T-helper 22 cell (primary cell): ENCODE results near the gene BROX.
"Not testable (repeated sequence)": the region's sequence is repeated elsewhere in the genome, so short reads cannot be mapped to it uniquely, and the experiment has no call there.

Experiments
- DNase-seq: peaks from one replicate; pipeline ENCODE4 v3.0.0-alpha.2; 2020; ENCODE audit warnings: low read depth

The BROX gene

DNA sequence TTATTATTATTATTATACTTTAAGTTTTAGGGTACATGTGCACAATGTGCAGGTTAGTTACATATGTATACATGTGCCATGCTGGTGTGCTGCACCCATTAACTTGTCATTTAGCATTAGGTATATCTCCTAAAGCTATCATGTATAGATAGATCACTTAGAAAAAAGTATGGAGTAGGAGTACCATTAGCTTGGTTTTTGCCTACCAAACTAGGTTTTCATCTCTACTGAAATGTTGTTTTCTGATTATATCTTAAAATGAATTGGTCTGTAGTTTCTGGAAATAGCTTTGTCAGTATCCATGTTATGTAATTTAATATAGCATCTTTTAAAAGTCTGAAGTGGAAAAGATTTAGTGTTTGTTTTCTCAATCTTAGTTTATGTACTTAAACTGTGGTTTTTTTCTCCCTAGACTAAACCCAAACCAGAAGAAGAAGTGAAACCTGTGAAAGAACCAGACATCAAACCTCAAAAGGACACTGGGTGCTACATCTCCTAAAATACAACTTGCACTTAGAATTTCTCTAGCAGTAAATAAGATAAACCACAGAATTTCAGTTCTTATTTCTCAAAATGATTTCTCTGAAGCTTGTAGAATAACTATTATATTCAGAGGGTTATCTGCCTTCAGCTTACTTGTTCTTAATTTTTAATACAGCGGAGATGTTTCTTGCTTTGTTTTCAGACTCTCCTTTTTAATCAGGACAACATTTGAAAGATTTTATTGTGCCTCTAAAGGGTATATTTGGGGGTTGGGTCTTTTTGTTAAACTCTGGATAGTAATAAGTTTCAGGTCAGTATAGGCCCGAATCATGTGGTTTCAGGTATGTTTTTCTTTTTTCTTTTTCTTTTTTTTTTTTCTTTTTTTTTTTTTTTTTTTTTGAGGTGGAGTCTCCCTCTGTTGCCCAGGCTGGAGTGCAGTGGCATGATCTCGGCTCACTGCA lies 20.1 kb downstream of the BROX start:
- no peak for DNase-seq

- no peak for DNase-seq
Observed at GRCh38 chr1:222734740-222735139, 22.4 kb downstream of the BROX start.

- DNase-seq: no peak
Observed at GRCh38 chr1:222736470-222736869, 24.1 kb downstream of the BROX start.

GRCh38 chr1:222736972-222737371 lies 24.6 kb downstream of the BROX start, which contains the start of gene FAM177B:
TSS of gene FAM177B (plus strand) at chr1:222737202. CDS start at chr1:222746546, 9,344 bp downstream.
- DNase-seq: no peak

- DNase-seq: no peak
Observed at GRCh38 chr1:222739465-222739864, 27.1 kb downstream of the BROX start.

DNA sequence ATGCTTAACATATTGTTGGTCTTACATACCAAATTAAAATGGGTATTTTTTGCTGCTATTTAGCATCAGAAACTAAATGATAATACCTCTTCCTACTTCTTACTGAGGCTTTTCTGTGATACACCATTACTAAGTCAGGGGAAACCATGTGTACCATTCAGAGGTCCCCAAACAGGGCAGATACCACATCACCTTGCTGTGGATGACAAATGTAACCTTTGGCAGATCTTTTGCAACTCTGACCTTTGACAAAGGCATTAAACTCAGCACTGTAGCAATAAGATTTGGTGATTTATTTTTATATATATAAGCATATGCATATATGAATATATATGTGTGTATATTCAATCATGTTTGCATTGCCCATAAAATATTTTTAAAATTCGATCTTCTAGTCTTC lies 27.6 kb downstream of the BROX start:
- no peak for DNase-seq

GRCh38 chr1:222741630-222742457 lies 29.5 kb downstream of the BROX start:
- not testable (repeated sequence) for DNase-seq

GRCh38 chr1:222749927-222750326 lies 37.6 kb downstream of the BROX start:
- no peak for DNase-seq

DNA sequence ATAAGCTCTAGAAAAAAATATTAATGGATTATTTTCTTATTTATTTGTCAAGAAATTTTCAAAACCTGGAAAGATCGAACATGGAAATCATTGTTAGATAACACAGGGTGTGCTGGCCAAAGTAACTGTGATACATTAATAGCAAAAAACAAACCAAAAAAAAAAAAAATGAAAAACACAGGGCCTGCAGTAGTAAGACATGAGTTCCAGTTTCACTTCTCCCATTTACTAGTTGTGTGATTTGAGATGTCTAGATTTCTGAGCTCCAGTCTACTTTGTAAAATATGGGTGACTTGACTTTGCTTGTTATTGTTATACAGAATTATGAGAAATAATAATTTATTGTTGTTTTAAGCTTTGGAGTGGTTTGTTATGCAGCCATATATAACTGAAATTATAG lies 38.3 kb downstream of the BROX start:
- no peak for DNase-seq

- DNase-seq: no peak
Observed at GRCh38 chr1:222751255-222751654, 38.9 kb downstream of the BROX start.

DNA sequence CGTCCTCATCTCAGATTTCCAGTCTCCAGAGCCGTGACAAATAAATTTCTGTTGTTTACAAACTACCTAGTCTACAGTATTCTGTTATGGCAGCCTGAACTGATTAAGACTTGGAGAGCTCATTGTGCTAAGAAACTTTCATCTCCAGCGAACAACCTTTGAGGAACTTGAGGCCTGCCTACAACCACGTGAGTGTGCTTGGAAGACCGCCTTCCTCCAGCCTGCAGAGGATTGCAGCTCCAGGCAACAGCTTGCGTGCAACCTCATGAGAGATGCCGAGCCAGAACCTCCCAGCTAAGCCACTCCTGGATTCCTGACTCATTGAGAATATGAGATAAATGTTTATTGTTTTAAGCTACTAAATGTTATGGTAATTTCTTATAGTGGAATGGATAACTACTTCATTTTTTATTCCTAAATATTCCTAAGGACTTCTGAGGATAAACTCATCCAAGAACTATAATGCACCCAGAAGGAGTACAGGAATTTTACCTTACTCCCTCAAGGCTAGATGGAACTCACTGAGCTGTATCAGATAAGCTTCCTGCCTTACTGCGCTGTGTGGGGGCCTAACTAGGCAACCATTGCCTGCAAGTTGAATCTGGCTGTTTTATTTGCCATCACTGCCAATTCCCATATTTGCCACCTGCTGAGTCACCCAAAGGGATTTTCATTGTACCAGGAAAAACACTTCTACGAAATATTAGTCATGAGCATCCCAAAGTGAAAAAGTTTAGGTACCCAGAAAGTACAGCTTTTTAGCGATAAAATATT lies 42.2 kb downstream of the BROX start:
- no peak for DNase-seq

- no peak for DNase-seq
Observed at GRCh38 chr1:222757646-222758268, 45.4 kb downstream of the BROX start.

DNA sequence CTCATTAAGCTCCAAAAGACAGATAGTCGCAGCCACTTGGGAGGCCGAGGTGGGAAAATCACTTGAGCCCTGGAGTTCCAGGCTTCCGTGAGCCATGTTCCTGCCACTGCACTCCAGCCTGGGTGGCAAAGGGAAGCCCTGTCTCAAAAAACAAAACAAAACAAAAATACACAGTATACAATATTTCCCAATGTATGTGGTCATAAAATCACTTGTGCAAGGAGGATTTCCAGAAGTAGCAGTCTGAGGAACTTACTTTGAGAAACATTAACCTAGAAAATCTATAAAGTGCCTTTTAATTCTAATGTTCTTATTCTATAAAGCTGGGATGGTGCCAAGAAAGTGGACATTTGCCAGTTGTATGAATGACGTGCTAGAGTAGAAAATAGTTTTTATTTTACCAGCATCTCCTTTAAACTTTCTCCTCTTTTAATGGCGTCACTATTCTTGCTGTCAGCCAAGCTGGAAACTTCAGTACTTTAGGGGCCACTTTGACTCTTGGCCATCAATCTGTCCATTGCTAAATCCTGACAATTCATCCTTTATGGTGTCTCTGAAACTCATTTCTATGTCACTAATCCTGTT lies 47.2 kb downstream of the BROX start:
- DNase-seq: no peak

- DNase-seq: no peak
Observed at GRCh38 chr1:222761083-222761482, 48.7 kb downstream of the BROX start.

- DNase-seq: not testable (repeated sequence)
Observed at GRCh38 chr1:222762178-222762577, 49.8 kb downstream of the BROX start.

DNA sequence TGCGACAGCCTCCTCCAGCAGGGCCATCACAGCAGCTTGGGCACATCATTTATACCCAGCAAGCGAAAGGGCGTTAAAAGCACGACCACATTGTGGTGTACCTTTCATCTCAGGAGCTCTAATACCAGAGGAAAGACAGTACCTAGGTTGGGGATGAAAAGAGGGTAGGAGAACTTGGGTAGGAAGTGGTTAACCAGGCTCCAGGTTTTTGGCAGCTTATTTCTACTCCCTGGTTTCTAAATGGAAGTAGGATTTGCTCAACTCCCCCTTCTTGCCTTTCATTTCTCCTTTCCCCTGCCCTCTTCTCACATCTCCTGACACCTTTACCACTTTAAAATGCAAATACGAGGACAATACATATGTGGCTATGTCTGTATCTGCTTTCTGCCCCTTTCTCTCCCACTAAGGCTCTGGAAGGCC lies 54.8 kb downstream of the BROX start:
- no peak for DNase-seq

- DNase-seq: no peak
Observed at GRCh38 chr1:222768592-222768991, 56.2 kb downstream of the BROX start.

- DNase-seq: no peak
Observed at GRCh38 chr1:222769181-222769580, 56.8 kb downstream of the BROX start.

DNA sequence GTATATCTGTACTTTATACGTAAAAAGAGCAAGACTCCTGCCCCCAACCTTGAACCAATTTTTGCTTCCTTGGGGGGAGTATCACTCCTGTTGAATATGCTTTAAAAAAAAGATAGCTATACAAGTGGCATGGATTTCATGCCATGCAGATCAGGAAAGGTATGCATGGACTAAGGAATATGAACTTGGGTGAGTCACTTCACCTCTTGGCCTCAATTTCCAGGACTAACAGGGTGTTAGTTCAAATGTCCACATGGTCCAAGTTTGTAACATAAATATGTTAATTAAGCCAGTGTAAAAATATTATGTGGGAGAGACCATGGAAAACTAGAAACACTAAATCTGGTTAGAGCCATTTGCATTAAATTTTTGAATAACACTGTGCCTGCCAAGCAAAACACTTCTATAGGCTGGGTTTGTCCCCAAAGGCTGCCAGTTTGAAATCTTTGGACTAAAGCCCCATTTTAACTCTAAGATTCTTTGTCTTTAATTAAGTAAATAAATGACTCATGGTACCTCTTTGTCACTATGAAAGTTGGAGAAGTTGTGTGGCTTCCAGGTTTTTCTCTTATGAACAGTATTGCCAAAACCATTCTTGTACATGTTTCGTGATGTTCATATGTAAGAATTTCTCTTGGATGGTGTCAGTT lies 57.7 kb downstream of the BROX start:
- no peak for DNase-seq

DNA sequence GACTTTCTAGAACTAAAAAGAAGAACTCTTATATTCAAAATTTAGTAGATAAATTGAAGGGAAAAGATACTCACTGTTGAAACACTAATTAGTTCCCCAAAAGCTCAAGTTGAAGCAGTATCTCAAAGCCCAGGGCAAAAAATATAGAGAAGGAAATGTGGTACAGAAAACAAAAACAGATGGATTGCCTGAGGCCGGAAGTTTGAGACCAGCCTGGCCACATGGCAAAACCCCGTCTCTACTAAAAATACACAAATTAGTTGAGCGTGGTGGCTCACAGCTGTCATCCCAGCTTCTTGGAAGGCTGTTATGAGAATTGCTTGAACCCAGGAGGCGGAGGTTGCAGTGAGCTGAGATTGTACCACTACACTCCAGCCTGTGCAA lies 60.6 kb downstream of the BROX start:
- no peak for DNase-seq

- no peak for DNase-seq
Observed at GRCh38 chr1:222777463-222777862, 65.1 kb downstream of the BROX start.
